Skeletal muscle tissue (tissue), 4 donors: ENCODE results near the gene FSIP1. TPM values are rescaled to one million over a fixed set of nuclear protein-coding genes. Genes with fewer than 3 reads are reported as not detected.

Source experiments
- H3K27ac ChIP-seq: one replicate; pipeline ENCODE4 v1.7.0; 2013; ENCODE audit warnings: mild to moderate bottlenecking, low read depth, low read length, inconsistent platforms
- H3K27me3 ChIP-seq, 3 donors: one replicate each; pipeline ENCODE4 v1.7.0; 2013; ENCODE audit warnings: low read length in 3 of 3; ENCODE audit not compliant: control insufficient read depth in 3 of 3, insufficient read depth in 3 of 3
- H3K36me3 ChIP-seq, 3 donors: one replicate each; pipeline ENCODE4 v1.7.0; 2013; ENCODE audit warnings: low read length in 3 of 3; ENCODE audit not compliant: control insufficient read depth in 3 of 3, insufficient read depth in 3 of 3
- H3K4me1 ChIP-seq, 3 donors: one replicate each; pipeline ENCODE4 v1.7.0; 2013; ENCODE audit warnings: low read length in 3 of 3, mild to moderate bottlenecking in 3 of 3; ENCODE audit not compliant: control insufficient read depth in 3 of 3, insufficient read depth in 3 of 3
- H3K4me3 ChIP-seq, 3 donors: one replicate each; pipeline ENCODE4 v1.7.0; 2013; ENCODE audit warnings: low read length in 3 of 3
- H3K9ac ChIP-seq, 3 donors: one replicate each; pipeline ENCODE4 v1.7.0; 2013; ENCODE audit warnings: low read length in 3 of 3, mild to moderate bottlenecking in 3 of 3, moderate library complexity in 2 of 3, low read depth in 1 of 3
- H3K9me3 ChIP-seq, 3 donors: one replicate each; pipeline ENCODE4 v1.7.0; 2013; ENCODE audit warnings: low read length in 3 of 3; ENCODE audit not compliant: control insufficient read depth in 3 of 3
- total RNA-seq: library from RNA; depleted of rRNA; stranded (reverse); fragments of >200 nt; gene quantifications from one replicate; pipeline ENCODE4 v1.2.3, GENCODE V29; 2014
- donor health status: Osteomylitis.

The FSIP1 gene
- total RNA-seq, 1 donor from 2014 or later, result 3.7 TPM

- H3K27ac ChIP-seq, result no peak overlapping the region
- no peaks in the 10 kb centered on the region for H3K36me3 ChIP-seq
- no peak overlapping the region for H3K4me3 ChIP-seq
Measured at GRCh38 chr15:39555885-39556284, 226.8 kb downstream of the FSIP1 start.

DNA sequence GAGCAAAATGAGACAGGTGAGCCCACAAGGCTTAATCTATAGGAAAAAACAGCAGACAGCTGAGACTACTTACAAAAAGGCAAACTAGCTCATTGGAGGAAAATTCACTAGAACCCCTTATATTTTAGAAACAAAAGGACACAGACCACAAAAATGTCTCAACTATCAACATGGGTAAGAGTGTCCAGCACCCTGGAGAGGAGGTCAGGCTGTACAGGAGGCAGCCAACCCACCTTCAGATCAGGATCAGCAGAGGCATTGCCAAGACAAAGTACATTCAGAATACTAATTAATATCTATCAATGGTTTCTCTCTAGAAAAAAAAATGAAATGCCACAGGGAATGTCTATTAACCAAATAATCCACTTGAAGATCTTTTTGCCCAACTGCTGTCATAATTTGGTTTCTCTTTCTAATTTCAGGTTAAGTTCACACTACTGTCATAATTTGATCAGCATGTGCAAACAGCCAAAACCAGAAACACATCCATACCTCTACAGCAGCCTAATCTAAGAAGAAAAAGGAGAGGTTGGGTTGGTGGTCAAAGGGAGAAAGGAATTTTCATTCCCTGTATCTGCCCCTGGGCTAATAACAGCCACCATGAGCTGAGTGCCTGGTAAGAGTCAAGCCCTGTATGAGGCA, 227.8 kb downstream of the FSIP1 start:
- no peak overlapping the region for H3K9ac ChIP-seq
- H3K27me3 ChIP-seq, result no peaks in the 10 kb centered on the region
- no peak overlapping the region for H3K27ac ChIP-seq
- no peaks in the 10 kb centered on the region for H3K9me3 ChIP-seq
- H3K36me3 ChIP-seq, result no peaks in the 10 kb centered on the region
- no peak overlapping the region for H3K4me3 ChIP-seq
- H3K4me1 ChIP-seq, result peaks cover 0 to 4% (median 3%) of the 10 kb centered on the region in 3 donors

More at GRCh38 chr15:39555885-39556284, 226.8 kb downstream of the FSIP1 start:
- Histone ChIP-seq H3K9me3 (no peaks in the 10 kb centered on the region), H3K27me3 (no peaks in the 10 kb centered on the region), H3K9ac (no peak overlapping the region), H3K4me1 (peaks cover 0 to 4% (median 3%) of the 10 kb centered on the region in 3 donors)

DNA sequence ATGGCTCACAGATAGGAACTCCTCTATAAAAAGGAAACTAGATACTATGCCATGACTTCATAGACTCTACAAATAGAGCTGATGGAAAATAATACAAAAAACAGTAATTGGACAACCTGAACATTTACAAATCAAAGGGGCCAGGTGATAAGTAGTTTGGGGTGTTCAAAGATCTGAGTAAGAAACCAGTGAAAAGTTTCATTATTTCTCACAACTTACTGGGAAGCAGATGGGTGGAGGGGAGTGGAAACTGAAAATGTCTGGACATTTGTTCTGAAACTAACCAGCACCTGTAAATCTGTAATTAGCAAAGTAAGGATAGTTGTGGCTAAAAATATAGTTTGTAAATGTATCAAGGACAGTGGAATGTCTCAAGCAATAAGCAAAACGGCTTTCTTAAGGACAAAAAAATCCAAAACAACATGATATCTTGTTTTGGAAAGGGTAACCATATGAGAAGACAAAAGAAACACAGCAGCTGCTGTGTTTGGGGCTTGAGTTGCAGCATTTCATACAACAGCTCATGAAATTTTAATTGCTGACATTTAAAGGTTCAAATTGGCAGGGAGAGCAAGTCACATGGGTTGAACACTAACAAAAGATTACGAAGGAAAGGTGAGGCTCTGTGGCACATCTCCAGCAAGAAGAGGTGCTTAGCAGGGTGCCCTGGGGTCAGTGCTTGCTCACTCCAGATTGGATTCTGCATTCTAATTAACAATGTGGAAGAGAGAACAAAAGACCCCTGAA, 228.5 kb downstream of the FSIP1 start:
- Histone ChIP-seq H3K4me1 (peaks cover 0 to 4% (median 3%) of the 10 kb centered on the region in 3 donors), H3K9me3 (no peaks in the 10 kb centered on the region), H3K36me3 (no peaks in the 10 kb centered on the region), H3K4me3 (no peak overlapping the region), H3K27ac (no peak overlapping the region), H3K9ac (no peak overlapping the region), H3K27me3 (no peaks in the 10 kb centered on the region)

- Histone ChIP-seq H3K9me3 (no peaks in the 10 kb centered on the region), H3K27me3 (no peaks in the 10 kb centered on the region), H3K27ac (no peak overlapping the region), H3K9ac (no peak overlapping the region), H3K36me3 (no peaks in the 10 kb centered on the region), H3K4me1 (no peaks in the 10 kb centered on the region), H3K4me3 (no peak overlapping the region)
Measured at GRCh38 chr15:39552556-39552955, 230.1 kb downstream of the FSIP1 start.

DNA sequence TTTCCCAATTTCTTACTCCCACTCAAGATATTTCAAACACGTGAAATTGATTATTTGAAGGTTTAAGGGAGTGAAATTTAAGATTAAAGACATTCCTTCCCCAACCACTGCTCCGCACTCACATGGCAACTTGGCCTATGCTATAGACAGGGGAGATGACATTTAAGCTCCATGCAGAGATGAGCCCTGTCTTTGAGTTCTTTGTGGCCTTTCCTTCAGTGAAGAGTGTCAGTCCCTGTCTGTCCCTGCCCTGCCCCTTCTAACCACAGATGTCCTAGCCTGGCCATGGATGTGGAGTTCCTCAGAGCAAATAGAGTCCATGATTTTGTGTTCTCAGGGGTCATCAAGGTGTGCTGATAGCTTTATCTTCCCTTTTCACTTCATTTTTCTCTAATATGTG, 231.2 kb downstream of the FSIP1 start:
- Histone ChIP-seq H3K27ac (no peak overlapping the region), H3K4me1 (no peaks in the 10 kb centered on the region), H3K36me3 (no peaks in the 10 kb centered on the region), H3K27me3 (no peaks in the 10 kb centered on the region), H3K9ac (no peak overlapping the region), H3K4me3 (no peak overlapping the region), H3K9me3 (no peaks in the 10 kb centered on the region)

Other genes starting within 250 kb of the FSIP1 start
- 150 TPM for gene THBS1, start 201.8 kb downstream of the FSIP1 start, total RNA-seq
- gene GPR176, start 137.4 kb upstream of the FSIP1 start, total RNA-seq, result 6.3 TPM
- 29.2 TPM for gene EIF2AK4, start 151.3 kb upstream of the FSIP1 start, total RNA-seq